GM21423 (cell line): ENCODE measurements around the gene PCDHGB6.
"Not testable (repeated sequence)": the region's sequence is repeated elsewhere in the genome, so short reads cannot be mapped to it uniquely, and the experiment has no call there.

Experiments used
- ATAC-seq: cut with Tn5 transposase; IDR thresholded peaks from one replicate; pipeline ENCODE4 v1.9.1; 2021; ENCODE audit warnings: mild to moderate bottlenecking, moderate library complexity; ENCODE audit not compliant: unreplicated experiment

PCDHGB6 gene

GRCh38 chr5:141407790-141408505 is at the start of gene PCDHGB6:
Gene PCDHGB6, plus strand, starts transcription at chr5:141408021. Its CDS starts 182 bp downstream, at chr5:141408203.
- ATAC-seq, result peak; percentile 51

GRCh38 chr5:141359790-141360426 is 47.9 kb upstream of the PCDHGB6 start, which contains the start of gene PCDHGB2:
Gene PCDHGB2, plus strand, starts transcription at chr5:141359994. Its CDS starts 142 bp downstream, at chr5:141360136.
- ATAC-seq, result peak; percentile 63

DNA sequence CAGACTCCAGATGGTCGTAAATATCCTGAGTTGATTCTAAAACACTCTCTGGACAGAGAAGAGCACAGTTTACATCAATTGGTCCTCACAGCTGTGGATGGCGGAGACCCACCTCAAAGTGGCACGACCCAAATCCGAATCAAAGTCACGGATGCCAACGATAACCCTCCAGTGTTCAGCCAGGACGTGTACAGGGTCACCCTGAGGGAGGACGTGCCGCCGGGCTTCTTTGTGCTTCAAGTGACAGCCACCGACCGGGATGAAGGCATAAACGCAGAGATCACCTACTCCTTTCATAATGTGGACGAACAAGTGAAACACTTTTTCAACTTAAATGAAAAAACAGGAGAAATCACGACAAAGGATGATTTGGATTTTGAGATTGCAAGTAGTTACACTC is 47.1 kb upstream of the PCDHGB6 start:
- ATAC-seq, result no peak

GRCh38 chr5:141362719-141363118 is 45.1 kb upstream of the PCDHGB6 start:
- no peak for ATAC-seq

DNA sequence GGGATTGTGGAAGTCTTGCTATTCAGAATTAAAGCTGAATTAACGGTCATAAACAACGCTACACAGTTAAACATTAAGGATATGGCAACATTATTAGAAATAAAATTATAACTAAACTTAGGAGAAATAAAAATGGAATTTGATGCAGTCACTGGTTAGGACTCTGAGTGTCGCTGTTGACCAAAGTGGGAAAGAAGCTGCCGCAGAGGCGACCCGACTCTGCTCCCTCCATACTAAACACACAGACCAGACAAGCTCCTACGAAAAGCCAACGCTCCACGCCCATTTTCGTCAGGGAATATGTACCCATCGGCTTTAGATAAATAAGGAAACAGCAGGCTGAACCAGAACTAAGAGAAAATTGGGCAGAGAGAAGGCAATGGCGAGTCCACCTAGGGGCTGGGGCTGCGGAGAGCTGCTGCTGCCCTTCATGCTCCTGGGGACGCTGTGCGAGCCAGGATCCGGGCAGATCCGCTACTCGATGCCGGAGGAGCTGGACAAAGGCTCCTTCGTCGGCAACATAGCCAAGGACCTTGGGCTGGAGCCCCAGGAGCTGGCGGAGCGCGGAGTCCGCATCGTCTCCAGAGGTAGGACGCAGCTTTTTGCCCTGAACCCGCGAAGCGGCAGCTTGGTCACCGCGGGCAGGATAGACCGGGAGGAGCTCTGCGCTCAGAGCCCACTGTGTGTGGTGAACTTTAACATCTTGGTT is 43.7 kb upstream of the PCDHGB6 start, which contains the start of gene PCDHGA5:
TSS of gene PCDHGA5 (plus strand) at position 211 of the 709 bp plus-strand sequence. CDS start at position 380, 169 bp downstream.
- ATAC-seq, result no peak

DNA sequence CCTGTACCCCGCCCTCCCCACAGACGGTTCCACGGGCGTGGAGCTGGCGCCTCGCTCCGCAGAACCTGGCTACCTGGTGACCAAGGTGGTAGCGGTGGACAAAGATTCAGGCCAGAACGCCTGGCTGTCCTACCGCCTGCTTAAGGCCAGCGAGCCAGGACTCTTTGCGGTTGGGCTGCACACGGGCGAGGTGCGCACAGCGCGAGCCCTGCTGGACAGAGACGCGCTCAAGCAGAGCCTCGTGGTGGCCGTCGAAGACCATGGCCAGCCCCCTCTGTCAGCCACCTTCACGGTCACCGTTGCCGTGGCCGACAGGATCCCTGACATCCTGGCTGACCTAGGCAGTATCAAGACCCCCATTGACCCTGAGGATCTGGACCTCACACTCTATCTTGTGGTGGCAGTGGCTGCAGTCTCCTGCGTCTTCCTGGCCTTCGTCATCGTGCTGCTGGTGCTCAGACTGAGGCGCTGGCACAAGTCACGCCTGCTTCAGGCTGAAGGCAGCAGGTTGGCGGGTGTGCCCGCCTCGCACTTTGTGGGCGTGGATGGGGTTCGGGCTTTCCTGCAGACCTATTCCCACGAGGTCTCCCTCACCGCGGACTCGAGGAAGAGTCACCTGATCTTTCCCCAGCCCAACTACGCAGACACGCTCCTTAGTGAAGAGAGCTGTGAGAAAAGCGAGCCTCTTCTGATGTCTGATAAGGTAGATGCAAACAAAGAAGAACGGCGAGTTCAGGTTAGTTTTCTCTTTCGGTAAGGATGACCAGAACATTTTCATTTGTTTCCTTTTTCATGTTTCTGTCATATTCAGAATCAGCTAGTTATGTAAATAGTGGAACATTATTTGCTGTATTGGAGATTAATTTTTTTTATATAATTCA is 41.6 kb upstream of the PCDHGB6 start:
- no peak for ATAC-seq

GRCh38 chr5:141369994-141370848 is 37.6 kb upstream of the PCDHGB6 start, which contains the start of gene PCDHGB3:
Gene PCDHGB3, plus strand, starts transcription at chr5:141370242. Its CDS starts 153 bp downstream, at chr5:141370395.
- ATAC-seq, result peak; percentile 94

GRCh38 chr5:141371572-141372475 is 36.0 kb upstream of the PCDHGB6 start:
- ATAC-seq, result no peak

DNA sequence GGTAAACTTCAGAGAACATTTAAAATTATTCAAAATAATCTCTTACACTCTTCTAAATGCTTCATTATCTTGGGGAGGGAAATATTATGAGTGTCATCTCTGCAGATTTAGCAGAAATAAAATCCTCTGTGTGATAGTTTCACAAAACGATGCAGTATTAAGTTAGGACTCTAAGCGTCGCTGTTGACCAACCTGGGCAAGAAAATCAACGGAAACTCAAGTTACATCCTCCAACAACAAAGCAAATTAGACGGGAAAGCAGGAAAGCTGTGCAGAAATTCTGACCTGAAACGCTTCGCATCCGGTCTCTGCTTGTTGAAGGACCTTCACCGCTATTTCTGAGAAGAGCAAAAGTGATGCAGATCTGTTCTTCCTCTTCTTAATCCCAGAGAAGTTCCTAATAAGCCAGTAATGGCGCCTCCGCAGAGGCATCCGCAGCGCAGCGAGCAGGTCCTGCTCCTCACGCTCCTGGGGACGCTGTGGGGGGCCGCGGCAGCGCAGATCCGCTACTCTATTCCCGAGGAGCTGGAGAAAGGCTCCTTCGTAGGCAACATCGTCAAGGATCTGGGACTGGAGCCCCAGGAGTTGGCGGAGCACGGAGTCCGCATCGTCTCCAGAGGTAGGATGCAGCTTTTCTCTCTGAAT is 34.0 kb upstream of the PCDHGB6 start, which contains the start of gene PCDHGA6:
TSS of gene PCDHGA6 (plus strand) at position 219 of the 645 bp plus-strand sequence. CDS start at position 412, 193 bp downstream.
- no peak for ATAC-seq

GRCh38 chr5:141374627-141375026 is 33.2 kb upstream of the PCDHGB6 start:
- ATAC-seq, result no peak

- ATAC-seq, result not testable (repeated sequence)
These were observed 32.2 kb upstream of the PCDHGB6 start for GRCh38 chr5:141375444-141376155.

DNA sequence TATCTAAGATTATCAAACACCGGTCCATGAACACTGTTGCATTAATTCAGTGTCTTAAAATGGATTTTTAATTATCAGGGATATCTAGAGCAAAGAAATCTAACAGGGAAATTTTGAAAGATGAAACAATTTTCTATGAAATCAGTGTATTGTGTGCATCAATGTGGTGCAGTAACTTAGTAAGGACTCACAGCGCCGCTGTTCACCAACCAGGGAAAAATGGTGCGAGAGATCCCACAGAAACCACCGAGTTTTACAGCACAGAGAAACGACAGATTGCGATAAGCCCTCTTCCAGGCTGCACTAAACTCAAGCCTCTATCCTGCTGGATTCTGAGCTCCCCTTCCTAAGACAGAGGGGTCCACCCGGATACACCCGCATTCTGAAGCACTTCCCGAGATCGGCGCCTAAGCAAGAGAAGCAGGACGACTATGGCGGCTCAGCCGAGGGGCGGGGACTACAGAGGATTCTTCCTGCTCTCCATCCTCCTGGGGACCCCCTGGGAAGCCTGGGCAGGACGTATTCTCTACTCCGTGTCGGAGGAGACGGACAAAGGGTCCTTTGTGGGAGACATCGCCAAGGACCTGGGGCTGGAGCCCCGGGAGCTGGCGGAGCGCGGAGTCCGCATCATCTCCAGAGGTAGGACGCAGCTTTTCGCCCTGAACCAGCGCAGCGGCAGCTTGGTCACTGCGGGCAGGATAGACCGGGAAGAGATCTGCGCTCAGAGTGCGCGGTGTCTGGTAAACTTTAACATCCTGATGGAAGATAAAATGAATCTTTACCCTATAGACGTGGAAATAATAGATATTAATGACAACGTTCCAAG is 25.1 kb upstream of the PCDHGB6 start, which contains the start of gene PCDHGA7:
TSS of gene PCDHGA7 (plus strand) at position 274 of the 826 bp plus-strand sequence. CDS start at position 432, 158 bp downstream.
- no peak for ATAC-seq

- no peak for ATAC-seq
These were observed 24.5 kb upstream of the PCDHGB6 start for GRCh38 chr5:141383345-141383744.

DNA sequence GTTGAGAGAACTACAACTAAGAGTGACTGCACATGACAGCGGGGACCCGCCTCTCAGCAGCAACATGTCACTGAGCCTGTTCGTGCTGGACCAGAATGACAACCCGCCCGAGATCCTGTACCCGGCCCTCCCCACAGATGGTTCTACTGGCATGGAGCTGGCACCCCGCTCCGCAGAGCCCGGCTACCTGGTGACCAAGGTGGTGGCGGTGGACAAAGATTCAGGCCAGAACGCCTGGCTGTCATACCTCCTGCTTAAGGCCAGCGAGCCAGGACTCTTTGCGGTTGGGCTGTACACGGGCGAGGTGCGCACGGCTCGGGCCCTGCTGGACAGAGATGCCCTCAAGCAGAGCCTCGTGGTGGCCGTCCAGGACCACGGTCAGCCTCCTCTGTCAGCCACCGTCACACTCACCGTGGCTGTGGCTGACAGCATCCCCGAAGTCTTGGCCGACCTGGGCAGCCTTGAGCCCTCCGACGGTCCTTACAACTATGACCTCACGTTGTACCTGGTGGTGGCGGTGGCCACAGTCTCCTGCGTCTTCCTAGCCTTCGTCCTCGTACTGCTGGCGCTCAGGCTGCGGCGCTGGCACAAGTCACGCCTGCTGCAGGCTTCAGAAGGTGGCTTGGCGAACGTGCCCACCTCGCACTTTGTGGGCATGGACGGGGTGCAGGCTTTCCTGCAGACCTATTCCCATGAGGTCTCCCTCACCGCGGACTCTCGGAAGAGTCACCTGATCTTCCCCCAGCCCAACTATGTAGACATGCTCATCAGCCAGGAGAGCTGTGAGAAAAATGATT is 23.2 kb upstream of the PCDHGB6 start:
- no peak for ATAC-seq

GRCh38 chr5:141387557-141388311 is 20.1 kb upstream of the PCDHGB6 start, which contains the start of gene PCDHGB4:
Gene PCDHGB4, plus strand, starts transcription at chr5:141387698. Its CDS starts 187 bp downstream, at chr5:141387885.
- ATAC-seq, result peak; percentile 79
